HG02943 (cell line): ENCODE measurements around the gene PBX3.

Experiments
- ATAC-seq: cut with Tn5 transposase; IDR thresholded peaks from one replicate; pipeline ENCODE4 v1.9.1; 2021; ENCODE audit warnings: mild to moderate bottlenecking, low read depth, moderate library complexity; ENCODE audit not compliant: unreplicated experiment

The PBX3 gene

GRCh38 chr9:125747053-125747764 is at the start of gene PBX3:
TSS of gene PBX3 (plus strand) at chr9:125747373.
- no peak for ATAC-seq

- ATAC-seq: no peak
These were observed 47.3 kb upstream of the PBX3 start for GRCh38 chr9:125699870-125700269.

- peak; percentile 66 for ATAC-seq
These were observed 46.4 kb upstream of the PBX3 start for GRCh38 chr9:125700791-125701190.

GRCh38 chr9:125701351-125701750 is 45.8 kb upstream of the PBX3 start:
- ATAC-seq: no peak

GRCh38 chr9:125703662-125704061 is 43.5 kb upstream of the PBX3 start:
- no peak for ATAC-seq

- ATAC-seq: no peak
These were observed 41.3 kb upstream of the PBX3 start for GRCh38 chr9:125705893-125706292.

GRCh38 chr9:125706651-125707471 is 40.3 kb upstream of the PBX3 start, which contains the start of gene MAPKAP1:
TSS of gene MAPKAP1 (minus strand) at chr9:125707208. CDS start at chr9:125672574, 34,634 bp downstream.
- ATAC-seq: peak; percentile 91

- peak; percentile 16 for ATAC-seq
These were observed 39.7 kb upstream of the PBX3 start for GRCh38 chr9:125707472-125707804.

GRCh38 chr9:125726456-125727132 is 20.6 kb upstream of the PBX3 start:
- ATAC-seq: no peak

GRCh38 chr9:125730168-125730567 is 17.0 kb upstream of the PBX3 start:
- ATAC-seq: no peak

- ATAC-seq: no peak
These were observed 14.6 kb upstream of the PBX3 start for GRCh38 chr9:125732562-125732961.

- no peak for ATAC-seq
These were observed 7.7 kb upstream of the PBX3 start for GRCh38 chr9:125739436-125739835.

- no peak for ATAC-seq
These were observed 4.5 kb upstream of the PBX3 start for GRCh38 chr9:125742657-125743056.

- no peak for ATAC-seq
These were observed 3.3 kb upstream of the PBX3 start for GRCh38 chr9:125743682-125744428.

GRCh38 chr9:125744616-125745015 is 2.6 kb upstream of the PBX3 start:
- ATAC-seq: no peak

GRCh38 chr9:125745018-125745417 is 2.2 kb upstream of the PBX3 start:
- no peak for ATAC-seq

- ATAC-seq: no peak
These were observed 1.5 kb upstream of the PBX3 start for GRCh38 chr9:125745682-125746016.

- peak; percentile 71 for ATAC-seq
These were observed 978 bp upstream of the PBX3 start for GRCh38 chr9:125746017-125746773.

GRCh38 chr9:125746774-125747052 is 460 bp upstream of the PBX3 start:
- no peak for ATAC-seq

GRCh38 chr9:125747765-125748445 is 732 bp downstream of the PBX3 start:
- ATAC-seq: no peak
